Fibroblast of the aortic adventitia (primary cell): ENCODE data around the gene ANXA11. TPM values are rescaled to one million over a fixed set of nuclear protein-coding genes. Genes with fewer than 3 reads are reported as not detected.
"Not testable (repeated sequence)": the region's sequence is repeated elsewhere in the genome, so short reads cannot be mapped to it uniquely, and the experiment has no call there.

Experiments used
- DNase-seq: peaks from one replicate; pipeline ENCODE4 v3.0.0-alpha.2; 2010; ENCODE audit warnings: low read depth
- H3K4me3 ChIP-seq: 2 replicates; pipeline ENCODE4 v1.5.1; 2011; ENCODE audit warnings: low read depth, mild to moderate bottlenecking, control low read depth, low read length, moderate library complexity
- CTCF ChIP-seq: IDR thresholded peaks from 2 replicates; pipeline ENCODE4 v1.5.1; 2011; ENCODE audit warnings: mild to moderate bottlenecking, low read length, control low read depth, inconsistent platforms; ENCODE audit not compliant: insufficient read depth
- total RNA-seq: library from RNA; depleted of rRNA; stranded (reverse); fragments of >200 nt; gene quantifications from 2 replicates; pipeline ENCODE4 v1.2.3, GENCODE V29; 2012; ENCODE audit warnings: low replicate concordance

Gene ANXA11
- total RNA-seq, 1 donor = 153 TPM

- no peak overlapping the region for H3K4me3 ChIP-seq
- DNase-seq = no peak
- TF ChIP-seq CTCF = no peak
Observed at GRCh38 chr10:80150172-80150571, 55.2 kb downstream of the ANXA11 start.

GRCh38 chr10:80149123-80149522 lies 56.2 kb downstream of the ANXA11 start:
- DNase-seq = no peak
- no peak overlapping the region for H3K4me3 ChIP-seq
- no peak for TF ChIP-seq CTCF

GRCh38 chr10:80148166-80148805 lies 57.1 kb downstream of the ANXA11 start:
- DNase-seq = no peak
- no peak overlapping the region for H3K4me3 ChIP-seq

GRCh38 chr10:80146918-80147317 lies 58.4 kb downstream of the ANXA11 start:
- no peak for TF ChIP-seq CTCF
- H3K4me3 ChIP-seq = no peak overlapping the region
- DNase-seq = no peak

More at GRCh38 chr10:80148166-80148805, 57.1 kb downstream of the ANXA11 start:
- no peak for TF ChIP-seq CTCF

- H3K4me3 ChIP-seq = not testable (repeated sequence)
Observed at GRCh38 chr10:80145406-80146308, 59.7 kb downstream of the ANXA11 start.

GRCh38 chr10:80144696-80145131 lies 60.6 kb downstream of the ANXA11 start:
- TF ChIP-seq CTCF = no peak
- no peak for DNase-seq
- no peak overlapping the region for H3K4me3 ChIP-seq

More at GRCh38 chr10:80145406-80146308, 59.7 kb downstream of the ANXA11 start:
- DNase-seq = peak; percentile 86

GRCh38 chr10:80144067-80144695 lies 61.2 kb downstream of the ANXA11 start:
- DNase-seq = no peak
- H3K4me3 ChIP-seq = no peak overlapping the region
- TF ChIP-seq CTCF = no peak
